Pons (tissue), 1 donor: ENCODE measurements around the gene TEC.
"Not testable (repeated sequence)": the region's sequence is repeated elsewhere in the genome, so short reads cannot be mapped to it uniquely, and the experiment has no call there.

Source experiments
- DNase-seq: peaks from one replicate; pipeline ENCODE4 v3.0.0-alpha.2; 2016; ENCODE audit warnings: low spot score

TEC gene

DNA sequence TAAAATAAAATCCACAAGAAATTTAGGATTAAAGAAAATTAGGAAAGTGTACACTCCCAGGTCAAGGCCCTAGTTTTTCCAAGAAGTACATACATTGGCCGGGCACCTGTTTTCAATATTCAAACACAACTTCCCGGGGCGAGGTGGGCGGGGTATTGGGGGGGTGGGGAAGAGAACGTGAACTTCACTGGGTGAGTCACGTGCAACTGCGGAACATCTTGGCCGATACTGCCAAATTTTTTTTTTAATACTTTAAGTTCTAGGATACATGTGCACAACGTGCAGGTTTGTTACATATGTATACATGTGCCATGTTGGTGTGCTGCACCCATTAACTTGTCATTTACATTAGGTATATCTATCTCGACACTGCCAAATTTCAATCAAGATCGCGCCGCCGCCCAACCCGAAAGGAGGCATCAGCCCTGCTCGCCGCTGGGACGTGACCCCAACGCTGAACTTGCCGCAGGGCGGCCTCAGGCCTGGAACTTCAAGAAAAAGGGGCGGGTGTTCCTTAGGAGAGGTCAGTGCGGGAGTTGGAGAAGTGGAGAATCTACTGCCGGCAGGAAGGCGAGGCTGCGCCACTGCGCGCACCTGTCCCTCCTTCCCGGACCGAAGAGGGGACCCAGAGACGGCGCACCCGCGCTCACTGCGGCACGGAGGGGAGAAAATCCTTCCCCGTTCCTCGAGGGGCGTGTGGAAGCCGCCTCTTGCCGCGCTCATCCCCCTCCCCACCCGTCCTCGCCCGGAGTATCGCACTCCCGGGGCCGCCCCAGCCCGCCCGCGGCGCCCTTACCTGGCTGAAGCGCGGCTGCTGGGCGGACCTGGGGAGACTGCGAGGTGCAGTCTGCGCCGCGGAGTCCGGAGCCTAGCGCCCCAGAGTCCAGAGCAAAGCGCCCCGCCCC, at the start of gene TEC:
TEC (minus strand) TSS at position 883 of the 905 bp plus-strand sequence. CDS start 41,224 bp downstream, outside the sequence.
- DNase-seq, result no peak

DNA sequence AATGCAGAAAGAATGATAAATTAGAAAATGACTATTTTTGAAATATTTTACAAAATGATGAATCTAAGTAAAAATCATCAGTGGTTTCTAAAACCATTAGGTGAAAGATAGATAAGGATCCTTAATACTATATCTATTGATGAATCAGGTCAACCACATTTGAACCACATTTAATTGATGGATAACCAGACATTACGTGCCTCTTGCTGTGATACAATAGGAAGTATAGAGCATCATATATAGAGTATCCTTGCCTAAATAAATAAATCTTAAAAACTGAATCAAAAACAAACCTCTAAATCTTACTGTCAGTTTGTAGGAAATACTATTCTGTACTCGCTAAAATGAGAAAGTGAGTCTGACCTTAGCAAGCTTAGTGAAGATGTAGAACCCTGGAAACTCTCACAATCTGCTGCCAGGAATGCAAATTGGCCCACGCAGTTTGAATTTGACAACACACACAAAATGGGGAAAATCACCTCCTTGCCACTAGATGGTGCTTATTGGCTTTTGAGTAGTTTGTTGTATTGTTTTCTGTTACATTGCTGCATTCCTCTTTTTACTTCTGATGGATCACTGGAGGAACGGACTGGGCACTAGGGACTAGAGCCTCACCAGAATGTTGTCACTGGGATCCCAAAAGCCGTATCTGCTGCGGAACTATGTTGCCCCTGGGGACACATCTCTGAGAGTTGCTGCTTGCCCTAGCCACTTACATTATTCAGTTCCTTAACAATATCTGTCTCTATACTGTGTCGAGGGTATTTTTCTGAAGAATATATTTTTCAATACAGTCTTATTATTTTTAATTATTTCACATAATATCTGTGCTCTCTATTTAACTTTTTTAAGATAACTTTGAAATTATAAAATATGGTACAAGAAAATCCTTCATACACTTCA, 46.3 kb upstream of the TEC start:
- peak; percentile 43 for DNase-seq

GRCh38 chr4:48314746-48315145, 45.1 kb upstream of the TEC start:
- not testable (repeated sequence) for DNase-seq

DNA sequence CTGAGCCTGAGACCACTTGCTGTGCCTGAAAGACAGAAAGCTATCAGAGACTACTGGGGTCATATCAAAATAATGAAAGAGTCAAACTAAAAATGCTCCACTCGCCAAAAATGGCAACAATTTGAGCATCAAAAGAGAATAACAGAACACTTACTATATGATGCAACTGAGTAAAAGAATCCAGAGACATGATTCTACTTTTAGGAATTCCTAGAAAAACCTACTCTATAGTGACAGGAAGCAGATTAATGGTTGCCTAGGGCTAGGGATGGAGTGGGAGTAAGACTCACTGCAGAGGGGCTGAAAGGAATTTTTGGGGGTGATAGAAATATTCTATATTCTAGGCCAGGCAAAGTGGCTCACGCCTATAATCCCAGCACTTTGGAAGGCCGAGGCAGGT, 42.3 kb upstream of the TEC start:
- no peak for DNase-seq

- DNase-seq, result no peak
Observed at GRCh38 chr4:48308901-48309300, 39.3 kb upstream of the TEC start.

- no peak for DNase-seq
Observed at GRCh38 chr4:48307528-48307927, 37.9 kb upstream of the TEC start.

DNA sequence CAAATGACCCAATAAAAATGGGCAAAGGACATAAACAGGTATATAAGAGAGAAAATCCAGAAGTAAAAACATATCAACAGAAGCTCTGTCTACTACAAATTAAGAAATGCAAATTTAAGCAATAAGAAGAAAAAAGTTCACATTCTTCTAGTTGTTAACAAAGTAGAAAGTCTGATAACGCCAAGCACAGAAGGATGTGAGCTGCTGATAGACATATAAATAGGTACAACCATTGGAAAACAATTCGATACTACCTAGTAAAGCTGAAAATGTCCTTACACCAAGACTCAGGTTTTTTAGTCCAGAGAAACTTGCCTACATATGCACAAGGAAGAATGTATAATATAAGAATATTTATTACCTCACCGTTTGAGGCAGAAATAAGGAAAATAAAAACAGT, 35.9 kb upstream of the TEC start:
- DNase-seq, result no peak

DNA sequence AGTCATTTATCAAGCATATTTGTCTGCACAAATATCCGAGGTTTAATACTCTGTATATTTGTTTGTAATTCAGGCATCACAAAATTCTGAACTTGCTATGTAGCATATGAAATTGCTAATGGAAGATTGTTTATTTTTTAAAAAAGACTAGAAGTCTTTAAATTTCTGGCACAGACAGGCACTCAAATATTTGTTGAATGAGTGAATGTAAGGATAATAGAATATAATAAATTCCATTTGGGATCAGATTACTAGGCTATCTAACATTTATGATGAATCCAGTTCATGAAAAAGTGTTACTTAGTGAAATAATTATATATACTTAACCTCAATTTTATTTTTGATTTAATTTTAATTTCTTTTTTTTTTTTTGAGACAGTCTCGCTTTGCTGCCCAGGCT, 30.4 kb upstream of the TEC start:
- DNase-seq, result no peak

- no peak for DNase-seq
Observed at GRCh38 chr4:48299560-48299959, 29.9 kb upstream of the TEC start.

GRCh38 chr4:48297256-48297846, 27.7 kb upstream of the TEC start:
- DNase-seq, result no peak

GRCh38 chr4:48296365-48296764, 26.7 kb upstream of the TEC start:
- no peak for DNase-seq

DNA sequence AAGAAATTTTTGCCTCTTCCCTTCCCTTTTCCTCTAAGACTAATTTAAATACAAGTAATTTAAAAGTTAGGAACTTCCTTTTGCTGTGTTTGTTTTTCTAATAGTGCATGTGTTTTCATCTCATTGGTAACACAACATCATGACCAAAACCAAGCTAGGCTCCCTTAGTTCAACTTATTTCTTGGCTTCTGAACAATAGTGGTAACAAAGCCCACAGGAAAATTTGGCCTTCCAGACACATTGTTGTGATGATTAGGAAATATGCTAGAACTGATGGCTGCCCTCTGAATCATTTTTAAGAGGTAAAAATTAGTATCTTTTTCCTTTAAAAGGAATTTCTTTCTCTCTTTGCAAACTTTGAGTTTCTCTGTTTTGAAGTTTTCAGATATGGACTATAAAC, 25.5 kb upstream of the TEC start:
- no peak for DNase-seq

DNA sequence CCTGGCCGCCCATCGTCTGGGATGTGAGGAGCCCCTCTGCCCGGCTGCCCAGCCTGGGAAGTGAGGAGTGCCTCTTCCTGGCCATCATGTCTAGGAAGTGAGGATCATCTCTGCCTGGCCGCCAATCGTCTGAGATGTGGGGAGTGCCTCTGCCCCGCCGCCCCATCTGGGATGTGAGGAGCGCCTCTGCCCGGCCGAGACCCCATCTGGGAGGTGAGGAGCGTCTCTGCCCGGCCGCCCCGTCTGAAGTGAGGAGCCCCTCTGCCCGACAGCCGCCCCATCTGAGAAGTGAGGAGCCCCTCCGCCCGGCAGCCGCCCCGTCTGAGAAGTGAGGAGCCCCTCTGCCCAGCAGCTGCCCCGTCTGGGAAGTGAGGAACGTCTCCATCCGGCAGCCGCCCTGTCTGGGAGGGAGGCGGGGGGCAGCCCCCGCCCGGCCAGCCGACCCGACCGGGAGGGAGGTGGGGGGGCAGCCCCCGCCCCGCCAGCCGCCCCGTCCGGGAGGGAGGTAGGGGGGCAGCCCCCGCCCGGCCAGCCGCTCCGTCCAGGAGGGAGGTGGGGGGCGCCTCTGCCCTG, 22.7 kb upstream of the TEC start:
- DNase-seq, result not testable (repeated sequence)

- DNase-seq, result no peak
Observed at GRCh38 chr4:48290146-48290772, 20.6 kb upstream of the TEC start.

DNA sequence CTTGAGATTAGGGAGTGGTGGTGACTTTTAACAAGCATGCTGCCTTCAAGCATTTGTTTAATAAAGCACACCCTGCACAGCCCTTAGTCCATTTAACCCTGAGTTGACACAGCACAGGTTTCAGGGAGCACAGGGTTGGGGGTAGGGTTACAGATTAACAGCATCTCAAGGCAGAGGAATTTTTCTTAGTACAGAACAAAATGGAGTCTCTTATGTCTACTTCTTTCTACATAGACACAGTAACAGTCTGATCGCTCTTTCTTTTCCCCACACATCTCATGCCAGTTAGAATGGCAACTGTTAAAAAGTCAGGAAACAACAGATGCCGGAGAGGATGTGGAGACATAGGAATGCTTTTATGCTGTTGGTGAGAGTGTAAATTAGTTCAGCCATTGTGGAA, 16.4 kb upstream of the TEC start:
- DNase-seq, result not testable (repeated sequence)

DNA sequence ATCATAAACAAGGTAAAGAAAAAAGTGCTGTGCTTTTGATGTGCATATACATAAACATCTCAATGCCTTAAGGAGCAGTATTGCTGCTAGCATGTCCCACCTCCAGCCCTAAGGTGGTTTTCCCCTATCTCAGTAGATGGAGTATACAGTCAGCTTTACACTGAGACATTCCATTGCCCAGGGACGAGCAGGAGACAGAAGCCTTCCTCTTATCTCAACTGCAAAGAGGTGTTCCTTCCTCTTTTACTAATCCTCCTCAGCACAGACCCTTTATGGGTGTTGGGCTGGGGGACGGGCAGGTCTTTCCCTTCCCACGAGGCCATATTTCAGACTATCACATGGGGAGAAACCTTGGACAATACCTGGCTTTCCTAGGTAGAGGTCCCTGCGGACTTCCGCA, 16.0 kb upstream of the TEC start:
- DNase-seq, result not testable (repeated sequence)

- no peak for DNase-seq
Observed at GRCh38 chr4:48275686-48276085, 6.0 kb upstream of the TEC start.

DNA sequence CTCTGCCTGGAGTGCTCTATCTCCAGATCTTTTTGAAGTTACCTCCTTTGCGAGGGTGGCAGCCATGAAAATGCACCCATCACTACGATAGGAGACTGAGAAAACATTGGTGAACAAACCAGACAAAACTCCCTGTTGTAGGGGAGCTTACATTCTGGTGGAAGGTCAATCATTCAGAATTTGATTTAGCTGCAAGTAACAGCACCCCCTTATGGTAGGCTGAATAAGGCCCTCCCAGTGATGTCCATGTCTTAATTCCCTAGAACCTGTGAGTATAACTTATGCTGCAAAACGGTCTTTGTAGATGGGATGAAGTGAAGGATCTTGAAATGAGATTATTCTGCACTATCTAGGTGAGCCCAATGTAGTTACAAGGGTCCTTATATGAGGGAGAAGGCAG, 5.6 kb upstream of the TEC start:
- no peak for DNase-seq

- no peak for DNase-seq
Observed at GRCh38 chr4:48271626-48272025, 2.0 kb upstream of the TEC start.

DNA sequence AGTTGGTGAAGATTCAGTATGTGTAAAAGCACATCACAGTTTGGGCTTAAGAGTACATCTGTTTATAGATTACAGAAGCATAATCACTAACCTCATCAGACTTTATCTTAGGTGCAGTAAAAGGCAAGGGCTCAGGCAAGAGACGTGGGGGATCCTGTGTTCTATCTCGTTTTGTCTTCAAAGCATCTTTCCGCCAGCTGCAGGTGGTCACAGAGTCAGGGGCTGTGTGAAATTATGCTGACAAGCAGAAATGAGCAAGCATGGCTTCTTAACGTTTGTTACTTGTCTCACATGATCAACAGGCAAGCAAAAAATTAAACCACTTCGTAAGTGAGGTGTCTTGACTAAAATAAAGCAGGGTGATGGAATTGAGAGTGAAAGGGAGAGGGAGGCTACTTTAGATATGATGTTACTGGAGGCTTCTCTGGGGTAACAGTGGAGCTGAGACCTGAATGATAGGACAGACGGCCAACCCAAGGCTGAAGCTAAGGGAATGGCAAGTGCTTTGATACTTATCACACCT, 1.4 kb upstream of the TEC start:
- no peak for DNase-seq

GRCh38 chr4:48270523-48270897, 872 bp upstream of the TEC start:
- no peak for DNase-seq
